H1 (cell line): ENCODE data around the gene PHLDA2. TPM values are rescaled to one million over a fixed set of nuclear protein-coding genes. Genes with fewer than 3 reads are reported as not detected.

Source experiments
- CTCF ChIA-PET: fragments of 300-600 bp; sonication (Branson Sonifier 250); formaldehyde crosslinking; loops from one replicate; lab custom pipeline; 2021; ENCODE audit not compliant: partially characterized antibody; lab: Charles Lee
- POLR2A ChIA-PET: fragments of 300-600 bp; sonication (Branson Sonifier 250); formaldehyde crosslinking; loops from one replicate; lab custom pipeline; 2021; ENCODE audit warnings: inconsistent platforms; ENCODE audit not compliant: partially characterized antibody; lab: Charles Lee
- DNase-seq, 2 experiments: peaks; one replicate each; pipeline versions ENCODE4 v3.0.0 to v3.0.0-alpha.2; 2010 to 2022; ENCODE audit warnings: low spot score in 2 of 2, low read depth in 1 of 2, mixed read lengths in 1 of 2
- FAIRE-seq: peaks from 2 replicates; lab custom pipeline; 2011; peaks lifted over from hg19 to GRCh38; lab: Jason Lieb, UNC
- H2AFZ ChIP-seq: 2 replicates; pipeline ENCODE4 v1.8.1; 2012; ENCODE audit warnings: low read length, inconsistent platforms
- H2AK5ac ChIP-seq: 2 replicates; pipeline ENCODE4 v1.6.1; 2013; ENCODE audit warnings: low read depth, low read length
- H2BK120ac ChIP-seq: replicated peaks from 2 replicates; pipeline ENCODE3; 2013; ENCODE audit warnings: low read depth, low read length, inconsistent platforms
- H2BK12ac ChIP-seq: 2 replicates; pipeline ENCODE4 v1.6.1; 2013; ENCODE audit warnings: low read depth, low read length
- H2BK15ac ChIP-seq: 2 replicates; pipeline ENCODE4 v1.6.1; 2013; ENCODE audit warnings: low read length
- H2BK20ac ChIP-seq: 2 replicates; pipeline ENCODE4 v1.6.1; 2013; ENCODE audit warnings: low read length
- H2BK5ac ChIP-seq: 2 replicates; pipeline ENCODE4 v1.6.1; 2013; ENCODE audit warnings: low read depth, low read length
- H3K14ac ChIP-seq: 2 replicates; pipeline ENCODE4 v1.6.1; 2013; ENCODE audit warnings: inconsistent platforms; ENCODE audit not compliant: insufficient read length
- H3K18ac ChIP-seq: 2 replicates; pipeline ENCODE4 v1.6.1; 2013; ENCODE audit warnings: low read length; ENCODE audit errors: extremely low read depth
- H3K23ac ChIP-seq: 2 replicates; pipeline ENCODE4 v1.6.1; 2013; ENCODE audit warnings: inconsistent platforms; ENCODE audit not compliant: insufficient read length
- H3K23me2 ChIP-seq: 2 replicates; pipeline ENCODE4 v1.6.1; 2013; ENCODE audit warnings: low read depth, low read length
- H3K27ac ChIP-seq: 2 replicates; pipeline ENCODE4 v1.6.1; 2011; ENCODE audit warnings: low read depth, low read length, inconsistent platforms
- H3K27me3 ChIP-seq, 4 experiments: replicated peaks in 1 of 4; 1 replicate in 1 of 4; 2 replicates in 3 of 4; pipeline versions ENCODE4 v1.6.1 to v1.8.1; 2011 to 2013; ENCODE audit warnings: low read length in 3 of 4, mild to moderate bottlenecking in 3 of 4, inconsistent platforms in 2 of 4, mixed read lengths in 2 of 4, moderate library complexity in 1 of 4; ENCODE audit not compliant: control insufficient read depth in 3 of 4, insufficient read depth in 3 of 4; ENCODE audit errors: extremely low read depth in 1 of 4
- H3K36me3 ChIP-seq, 4 experiments: 2 replicates each; pipeline versions ENCODE4 v1.6.1 to v1.8.1; 2011 to 2013; ENCODE audit warnings: mild to moderate bottlenecking in 4 of 4, low read length in 3 of 4, moderate library complexity in 2 of 4, control low read depth in 1 of 4, inconsistent platforms in 1 of 4; ENCODE audit not compliant: insufficient read depth in 4 of 4, control insufficient read depth in 2 of 4
- H3K4ac ChIP-seq: replicated peaks from 2 replicates; pipeline ENCODE3; 2013; ENCODE audit warnings: low read length, low read depth, mixed read lengths, inconsistent platforms; ENCODE audit not compliant: insufficient read length
- H3K4me1 ChIP-seq, 4 experiments: replicated peaks in 1 of 4; 1 replicate in 1 of 4; 2 replicates in 3 of 4; pipeline versions ENCODE4 v1.6.1 to v1.8.1; 2011 to 2013; ENCODE audit warnings: low read length in 3 of 4, inconsistent platforms in 2 of 4, mixed read lengths in 1 of 4; ENCODE audit not compliant: insufficient read depth in 4 of 4, control insufficient read depth in 3 of 4
- H3K4me2 ChIP-seq, 2 experiments: 2 replicates each; pipeline versions ENCODE4 v1.6.1 to v1.8.1; 2011 to 2013; ENCODE audit warnings: low read depth in 2 of 2, low read length in 2 of 2, control low read depth in 1 of 2, inconsistent platforms in 1 of 2, mild to moderate bottlenecking in 1 of 2; ENCODE audit not compliant: insufficient read depth in 1 of 2
- H3K4me3 ChIP-seq, 4 experiments: fragments of 200-600, 300-600 bp in 1 of 4; sonication (generic), shearing (Covaris generic), sonication (Bioruptor Twin) in 1 of 4; 2 replicates each; pipeline versions ENCODE4 v1.5.1 to v1.8.1; 2011 to 2016; ENCODE audit warnings: low read length in 4 of 4, low read depth in 3 of 4, control low read depth in 2 of 4, inconsistent platforms in 2 of 4, mild to moderate bottlenecking in 2 of 4, mixed read lengths in 1 of 4, moderate library complexity in 1 of 4; ENCODE audit not compliant: insufficient read depth in 2 of 4; ENCODE audit errors: extremely low read depth in 1 of 4
- H3K56ac ChIP-seq: replicated peaks from 2 replicates; pipeline ENCODE3; 2013; ENCODE audit warnings: low read depth, mild to moderate bottlenecking, mixed read lengths, low read length, inconsistent platforms; ENCODE audit not compliant: insufficient read length
- H3K79me1 ChIP-seq: 2 replicates; pipeline ENCODE4 v1.6.1; 2013; ENCODE audit warnings: low read depth, low read length, control low read depth
- H3K79me2 ChIP-seq, 2 experiments: 2 replicates each; pipeline versions ENCODE4 v1.6.1 to v1.8.1; 2012 to 2013; ENCODE audit warnings: low read length in 2 of 2, mild to moderate bottlenecking in 2 of 2, inconsistent platforms in 1 of 2; ENCODE audit not compliant: insufficient read depth in 2 of 2, control insufficient read depth in 1 of 2
- H3K9ac ChIP-seq, 4 experiments: replicated peaks in 1 of 4; 1 replicate in 1 of 4; 2 replicates in 3 of 4; pipeline versions ENCODE4 v1.6.1 to v1.8.1; 2011 to 2013; ENCODE audit warnings: low read depth in 3 of 4, low read length in 3 of 4, control low read depth in 2 of 4, mild to moderate bottlenecking in 2 of 4, moderate library complexity in 2 of 4, inconsistent platforms in 1 of 4; ENCODE audit errors: extremely low read depth in 1 of 4
- H3K9me3 ChIP-seq, 2 experiments: 2 replicates each; pipeline versions ENCODE4 v1.6.1 to v1.8.1; 2012 to 2013; ENCODE audit warnings: mild to moderate bottlenecking in 2 of 2, moderate library complexity in 2 of 2, control low read depth in 1 of 2, inconsistent platforms in 1 of 2, low read depth in 1 of 2, low read length in 1 of 2, mixed read lengths in 1 of 2; ENCODE audit not compliant: insufficient read depth in 2 of 2
- H4K20me1 ChIP-seq, 2 experiments: replicated peaks in 1 of 2; 2 replicates each; pipeline versions ENCODE3 to v1.8.1; 2011 to 2013; ENCODE audit warnings: inconsistent platforms in 2 of 2, low read length in 2 of 2, mild to moderate bottlenecking in 1 of 2; ENCODE audit not compliant: insufficient read depth in 2 of 2, control insufficient read depth in 1 of 2
- H4K5ac ChIP-seq: 2 replicates; pipeline ENCODE4 v1.6.1; 2013; ENCODE audit warnings: low read length, low read depth, mixed read lengths, inconsistent platforms; ENCODE audit not compliant: insufficient read length
- H4K8ac ChIP-seq: 2 replicates; pipeline ENCODE4 v1.8.0; 2013; ENCODE audit warnings: mild to moderate bottlenecking, moderate library complexity, low read length, inconsistent platforms; ENCODE audit not compliant: insufficient read depth; ENCODE audit errors: extremely low read depth
- H4K91ac ChIP-seq: replicated peaks from 2 replicates; pipeline ENCODE3; 2013; ENCODE audit warnings: low read length, mixed read lengths, inconsistent platforms; ENCODE audit not compliant: insufficient read length
- CHD2 ChIP-seq: IDR thresholded peaks from 2 replicates; pipeline ENCODE4 v1.6.1; 2012; ENCODE audit warnings: low read length, improper control_type of control experiment
- KDM4A ChIP-seq: IDR thresholded peaks from one replicate; pipeline ENCODE4 v1.7.1; 2012; ENCODE audit warnings: low read depth, mild to moderate bottlenecking, moderate library complexity, low read length, inconsistent platforms; ENCODE audit not compliant: severe bottlenecking
- PHF8 ChIP-seq: fragments of 200-600 bp; sonication (generic); conservative IDR thresholded peaks from 2 replicates; pipeline ENCODE4 v1.7.1; 2012; ENCODE audit warnings: low read depth, mild to moderate bottlenecking, inconsistent platforms, low read length, moderate library complexity
- WGBS, 2 experiments: shearing (Covaris generic) in 1 of 2; methylation state at CpG; one replicate each; pipeline versions ENCODE4 v1.1.6 to v1.1.7; 2013 to 2015; ENCODE audit warnings: low lambda C conversion rate in 2 of 2, mixed read lengths in 2 of 2, inconsistent platforms in 1 of 2, low coverage in 1 of 2, missing lambda C conversion rate in 1 of 2; ENCODE audit not compliant: insufficient replicate concordance in 2 of 2, insufficient coverage in 1 of 2, insufficient read length in 1 of 2; ENCODE audit errors: extremely low coverage in 1 of 2, missing lambda C conversion rate in 1 of 2; 5-methylcytosine and 5-hydroxymethylcytosine counted together
- polyA plus RNA-seq, 7 experiments: library from polyadenylated mRNA; depleted of rRNA in 3 of 7; stranded (reverse) in 5 of 7; unstranded in 2 of 7; fragments of >200 nt in 5 of 7; fragments of 200-250 nt in 2 of 7; gene quantifications; 1 replicate in 5 of 7; 2 replicates in 1 of 7; 4 replicates in 1 of 7; pipeline versions ENCODE4 v1.2.1 to v1.2.3, GENCODE V29; 2011 to 2013; ENCODE audit warnings: missing spikeins in 2 of 7, mixed read lengths in 2 of 7
- total RNA-seq: library from RNA; stranded (reverse); fragmentation: NEBNext Ultra II Directional; extraction: Animal tissue kit (Norgen Biotek cat#: 25700); gene quantifications from 2 replicates; pipeline ENCODE4 v1.2.1, GENCODE V29; 2021

The PHLDA2 gene
- total and polyA plus RNA-seq, 2 of the 8 experiments (the other 6 are each of a cell fraction or from before 2014, with no cell fraction given), result 5.2 to 7.6 TPM

DNA sequence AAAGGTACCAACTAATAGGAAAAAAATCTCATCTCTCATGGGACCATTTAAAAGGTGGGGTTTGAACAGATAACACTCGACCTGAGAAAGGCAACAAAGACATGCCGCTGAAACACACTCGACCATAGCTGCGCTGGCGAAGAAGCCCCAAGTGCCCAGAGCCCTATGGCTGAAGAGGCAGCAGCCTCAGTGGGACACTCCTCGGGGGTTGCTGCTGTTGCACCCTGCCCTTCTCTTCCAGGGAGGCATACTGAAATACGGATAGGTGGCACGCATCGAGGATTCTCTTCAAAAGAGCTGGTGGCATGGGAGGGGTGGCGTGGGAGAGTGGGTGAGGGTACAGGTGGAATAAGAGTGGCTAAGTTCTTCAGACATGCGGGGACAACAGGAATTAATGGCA, 18.5 kb upstream of the PHLDA2 start:
- Histone ChIP-seq H4K91ac (no peak overlapping the region), H3K56ac (no peak overlapping the region), H3K9ac (no peak overlapping the region), H3K79me2 (no peaks in the 10 kb centered on the region), H3K79me1 (peaks cover 6% of the 10 kb centered on the region), H4K5ac (no peak overlapping the region), H2BK20ac (no peak overlapping the region), H2BK15ac (no peak overlapping the region), H3K4ac (no peak overlapping the region), H2BK120ac (no peak overlapping the region), H3K23me2 (no peaks in the 10 kb centered on the region), H2AFZ (no peak overlapping the region), H3K4me2 (no peak overlapping the region), H2AK5ac (no peak overlapping the region), H3K14ac (no peak overlapping the region), H4K20me1 (peaks cover 26 to 43% of the 10 kb centered on the region in 2 experiments), H3K4me3 (no peak overlapping the region), H3K36me3 (peaks cover 20 to 58% (median 42%) of the 10 kb centered on the region in 4 experiments), H3K18ac (no peak overlapping the region), H2BK12ac (no peak overlapping the region), H3K4me1 (peaks cover 0 to 21% (median 12%) of the 10 kb centered on the region in 4 experiments; a peak in 6 of 7 replicates), H3K9me3 (no peaks in the 10 kb centered on the region), H3K27me3 (no peaks in the 10 kb centered on the region), H3K27ac (no peak overlapping the region), H4K8ac (no peak overlapping the region), H3K23ac (no peak overlapping the region), H2BK5ac (no peak overlapping the region)
- FAIRE-seq (no peak), DNase-seq (no peak)
- TF ChIP-seq PHF8 (no peak), CHD2 (no peak), KDM4A (no peak)
- ChIA-PET POLR2A (interaction anchor here (0.8 to 3.0 kb wide), 3 partner anchors 9 to 45 kb away, joined by 3 to 13 read pairs (median 9); partner anchors contain the start of gene NAP1L4), CTCF (interaction anchor here (0.6 to 1.9 kb wide), 6 partner anchors 9 to 188 kb away, joined by 3 to 8 read pairs (median 3); no protein-coding TSS in a partner anchor)
- WGBS, 2 experiments, result 97% methylated on average over 11 of the region's 11 CpGs; no CpG with 5 or more reads in 1 of the 2 experiments
